ENCODE data around the gene PPIL6.
A peak's percentile ranks its signal among the peaks of the same experiment; 100 is the strongest.

Gene PPIL6

GRCh38 chr6:109449064-109449794 lies 8.8 kb upstream of the PPIL6 start:
- no peak for DNase-seq

GRCh38 chr6:109448615-109449014 lies 8.2 kb upstream of the PPIL6 start:
- no peak for DNase-seq

- DNase-seq, result peak in 1 of 3 donors; percentile 38
These were observed 7.6 kb upstream of the PPIL6 start for GRCh38 chr6:109447878-109448555.

GRCh38 chr6:109447087-109447486 lies 6.7 kb upstream of the PPIL6 start:
- DNase-seq, result no peak

GRCh38 chr6:109446541-109446940 lies 6.1 kb upstream of the PPIL6 start:
- DNase-seq, result no peak

- DNase-seq, result no peak
These were observed 5.6 kb upstream of the PPIL6 start for GRCh38 chr6:109446072-109446471.

- no peak for DNase-seq
These were observed 5.0 kb upstream of the PPIL6 start for GRCh38 chr6:109445382-109445781.

GRCh38 chr6:109443425-109443950 lies 3.1 kb upstream of the PPIL6 start:
- no peak for DNase-seq

GRCh38 chr6:109442393-109442924 lies 2.0 kb upstream of the PPIL6 start:
- no peak for DNase-seq

- peak; percentile 53 to 72 (median 54) for DNase-seq
These were observed 815 bp upstream of the PPIL6 start for GRCh38 chr6:109441069-109441816.

- DNase-seq, result peak in 2 of 3 donors; percentile 58 to 67
These were observed 4.4 kb downstream of the PPIL6 start for GRCh38 chr6:109436041-109436440.

- peak; percentile 69 to 82 (median 72) for DNase-seq
These were observed 6.0 kb downstream of the PPIL6 start for GRCh38 chr6:109434456-109434855.

- no peak for DNase-seq
These were observed 10.9 kb downstream of the PPIL6 start for GRCh38 chr6:109429496-109429895.

GRCh38 chr6:109428889-109429477 lies 11.4 kb downstream of the PPIL6 start:
- no peak for DNase-seq

GRCh38 chr6:109424946-109425345 lies 15.5 kb downstream of the PPIL6 start:
- no peak for DNase-seq

GRCh38 chr6:109421184-109421583 lies 19.2 kb downstream of the PPIL6 start:
- DNase-seq, result no peak

- no peak for DNase-seq
These were observed 19.7 kb downstream of the PPIL6 start for GRCh38 chr6:109420751-109421150.

GRCh38 chr6:109417646-109418045 lies 22.8 kb downstream of the PPIL6 start:
- DNase-seq, result no peak

- DNase-seq, result no peak
These were observed 29.4 kb downstream of the PPIL6 start for GRCh38 chr6:109411034-109411433.

- peak; percentile 75 to 89 (median 88) for DNase-seq
These were observed 34.2 kb downstream of the PPIL6 start for GRCh38 chr6:109406196-109406595.

- peak; percentile 65 to 73 (median 69) for DNase-seq
These were observed 43.4 kb downstream of the PPIL6 start for GRCh38 chr6:109397020-109397419.

GRCh38 chr6:109396046-109396718 lies 44.2 kb downstream of the PPIL6 start:
- no peak for DNase-seq

Measured in suppressor macrophage treated with lipopolysaccharide for 1 hour (primary cell).